GM12878 (cell line): ENCODE data around the gene METAP1. TPM values are rescaled to one million over a fixed set of nuclear protein-coding genes. Genes with fewer than 3 reads are reported as not detected.

Experiments used
- ATAC-seq: fragments of 200-7000 bp; cut with Tn5 transposase; 3 replicates; pipeline ENCODE4 v1.9.1; 2020; ENCODE audit warnings: mild to moderate bottlenecking, moderate library complexity
- BruUV-seq: library from RNA; stranded (reverse); fragments of 400-500 nt; replicated peaks from 2 replicates; lab custom pipeline; 2021; lab: Mats Ljungman, UMichigan
- CTCF ChIA-PET: fragments of 300-600 bp; sonication (Branson Sonifier 250); formaldehyde crosslinking; extraction: SDS; loops from one replicate; lab custom pipeline; 2021; ENCODE audit warnings: inconsistent platforms; lab: Yijun Ruan, JAX
- POLR2A ChIA-PET: fragments of 350-600 bp; formaldehyde crosslinking; extraction: SDS; loops from one replicate; lab custom pipeline; 2021; ENCODE audit warnings: inconsistent platforms; lab: Charles Lee
- RAD21 ChIA-PET: fragments of 300-600 bp; sonication (Branson Sonifier 250); formaldehyde crosslinking; loops from one replicate; lab custom pipeline; 2023; ENCODE audit warnings: antibody characterized with exemption; ENCODE audit not compliant: unreplicated experiment; lab: Charles Lee
- SMC1A ChIA-PET: fragments of 300-600 bp; sonication (Branson Sonifier 250); formaldehyde crosslinking; loops from one replicate; lab custom pipeline; 2023; ENCODE audit not compliant: unreplicated experiment, uncharacterized antibody; lab: Charles Lee
- DNase-seq: peaks from one replicate; pipeline ENCODE4 v3.0.0-alpha.2; 2011; ENCODE audit warnings: low read depth, low spot score
- FAIRE-seq: peaks from 3 replicates; lab custom pipeline; 2011; peaks lifted over from hg19 to GRCh38; lab: Jason Lieb, UNC
- H2AFZ ChIP-seq: 2 replicates; pipeline ENCODE4 v1.6.0; 2011; ENCODE audit warnings: low read depth, low read length, control low read depth; ENCODE audit not compliant: control insufficient read depth
- H3K27ac ChIP-seq: 2 replicates; pipeline ENCODE4 v1.5.1; 2011; ENCODE audit warnings: control low read depth; ENCODE audit not compliant: control insufficient read depth, insufficient read depth
- H3K27me3 ChIP-seq, 2 experiments: replicated peaks in 1 of 2; 2 replicates each; pipeline versions ENCODE4 v1.6.0 to v1.6.1; 2011; ENCODE audit warnings: low read length in 1 of 2; ENCODE audit not compliant: control insufficient read depth in 2 of 2, insufficient read depth in 2 of 2
- H3K36me3 ChIP-seq, 2 experiments: 2 replicates each; pipeline ENCODE4 v1.5.1; 2011; ENCODE audit warnings: low read length in 1 of 2; ENCODE audit not compliant: control insufficient read depth in 2 of 2, insufficient read depth in 2 of 2
- H3K4me1 ChIP-seq: 2 replicates; pipeline ENCODE4 v1.6.1; 2011; ENCODE audit warnings: mild to moderate bottlenecking, low read length, moderate library complexity, mixed read lengths; ENCODE audit not compliant: control insufficient read depth, insufficient read depth
- H3K4me2 ChIP-seq: 2 replicates; pipeline ENCODE4 v1.6.0; 2011; ENCODE audit warnings: control low read depth; ENCODE audit not compliant: control insufficient read depth, insufficient read depth
- H3K4me3 ChIP-seq: fragments of 200-600 bp; sonication (generic); 2 replicates; pipeline ENCODE4 v1.5.1; 2016
- H3K79me2 ChIP-seq: 2 replicates; pipeline ENCODE4 v1.6.0; 2011; ENCODE audit warnings: low read length; ENCODE audit not compliant: control insufficient read depth, insufficient read depth
- H3K9ac ChIP-seq: 2 replicates; pipeline ENCODE4 v1.8.0; 2011; ENCODE audit warnings: low read length, control low read depth, mixed read lengths; ENCODE audit not compliant: control insufficient read depth, insufficient read depth
- H3K9me3 ChIP-seq: replicated peaks from 3 replicates; pipeline ENCODE4 v1.5.1; 2011; ENCODE audit warnings: mild to moderate bottlenecking, low read length; ENCODE audit not compliant: control insufficient read depth, insufficient read depth
- H4K20me1 ChIP-seq: 2 replicates; pipeline ENCODE4 v1.6.0; 2011; ENCODE audit not compliant: control insufficient read depth, insufficient read depth
- BHLHE40 ChIP-seq, 2 experiments: fragments of 450-650 bp in 1 of 2; IDR thresholded peaks; 2 replicates each; pipeline ENCODE4 v1.6.1; 2011 to 2017; ENCODE audit warnings: low read depth in 2 of 2, borderline replicate concordance in 1 of 2, improper control_type of control experiment in 1 of 2, low read length in 1 of 2, mild to moderate bottlenecking in 1 of 2
- CTCF ChIP-seq, 3 experiments: IDR thresholded peaks in 2 of 3; conservative IDR thresholded peaks in 1 of 3; 2 replicates each; pipeline ENCODE4 v1.5.1; 2011; ENCODE audit warnings: low read depth in 3 of 3, low read length in 3 of 3, mild to moderate bottlenecking in 3 of 3, control low read depth in 2 of 3, moderate library complexity in 2 of 3, inconsistent platforms in 1 of 3, mixed read lengths in 1 of 3; ENCODE audit not compliant: control insufficient read depth in 2 of 3, insufficient read depth in 1 of 3; ENCODE audit errors: extremely low read depth in 1 of 3
- EGR1 ChIP-seq, 2 experiments: IDR thresholded peaks; 1 replicate in 1 of 2; 2 replicates in 1 of 2; pipeline ENCODE4 v1.6.1; 2011 to 2012; ENCODE audit warnings: low read depth in 2 of 2, low read length in 2 of 2, borderline replicate concordance in 1 of 2, mild to moderate bottlenecking in 1 of 2, moderate library complexity in 1 of 2
- JUNB ChIP-seq: IDR thresholded peaks from 2 replicates; pipeline ENCODE4 v1.6.1; 2016; ENCODE audit warnings: antibody characterized with exemption, mild to moderate bottlenecking
- NBN ChIP-seq: fragments of 450-650 bp; IDR thresholded peaks from 2 replicates; pipeline ENCODE4 v1.6.1; 2016
- NKRF ChIP-seq: fragments of 450-650 bp; conservative IDR thresholded peaks from 2 replicates; pipeline ENCODE4 v1.6.1; 2017; ENCODE audit warnings: mild to moderate bottlenecking, moderate library complexity
- PKNOX1 ChIP-seq: fragments of 450-650 bp; IDR thresholded peaks from 2 replicates; pipeline ENCODE4 v1.6.1; 2016; ENCODE audit warnings: mild to moderate bottlenecking
- POU2F2 ChIP-seq: IDR thresholded peaks from 3 replicates; pipeline ENCODE4 v1.6.1; 2011; ENCODE audit warnings: low read depth, mild to moderate bottlenecking, low read length, borderline replicate concordance
- RAD21 ChIP-seq: IDR thresholded peaks from 2 replicates; pipeline ENCODE4 v1.6.1; 2011; ENCODE audit warnings: mild to moderate bottlenecking, low read depth, low read length, moderate library complexity; ENCODE audit not compliant: insufficient read depth
- RCOR1 ChIP-seq: conservative IDR thresholded peaks from 2 replicates; pipeline ENCODE4 v1.6.1; 2012; ENCODE audit warnings: low read depth, low read length, improper control_type of control experiment
- RUNX3 ChIP-seq: IDR thresholded peaks from 2 replicates; pipeline ENCODE4 v1.6.1; 2012; ENCODE audit warnings: low read length, inconsistent platforms
- SIX5 ChIP-seq: IDR thresholded peaks from 2 replicates; pipeline ENCODE4 v1.6.1; 2011; ENCODE audit warnings: mild to moderate bottlenecking, low read depth, low read length, moderate library complexity; ENCODE audit not compliant: severe bottlenecking
- SREBF1 ChIP-seq: IDR thresholded peaks from 2 replicates; pipeline ENCODE4 v1.6.1; 2012; ENCODE audit warnings: mild to moderate bottlenecking, low read length
- SREBF2 ChIP-seq: IDR thresholded peaks from 2 replicates; pipeline ENCODE4 v1.6.1; 2012; ENCODE audit warnings: mild to moderate bottlenecking, low read length
- SUPT20H ChIP-seq: IDR thresholded peaks from 2 replicates; pipeline ENCODE4 v1.6.1; 2011; ENCODE audit warnings: low read depth, mild to moderate bottlenecking, low read length, moderate library complexity, borderline replicate concordance; ENCODE audit not compliant: control insufficient read depth
- TBL1XR1 ChIP-seq: IDR thresholded peaks from 2 replicates; pipeline ENCODE4 v1.6.1; 2012; ENCODE audit warnings: low read depth, low read length, improper control_type of control experiment
- YY1 ChIP-seq: IDR thresholded peaks from 2 replicates; pipeline ENCODE4 v1.6.1; 2011; ENCODE audit warnings: low read depth, mild to moderate bottlenecking, low read length
- WGBS: methylation state at CpG from one replicate; pipeline ENCODE4 v1.1.6; 2016; ENCODE audit warnings: low lambda C conversion rate; ENCODE audit not compliant: insufficient replicate concordance, insufficient coverage; ENCODE audit errors: missing lambda C conversion rate; 5-methylcytosine and 5-hydroxymethylcytosine counted together
- in situ Hi-C: fragments of 300-500 bp; cut with MboI; formaldehyde crosslinking; loops from 9 replicates; pipeline ENCODE4 v1.14.3; 2018; ENCODE audit warnings: mixed read lengths
- intact Hi-C: fragments of 100-400 bp; cut with micrococcal nuclease; formaldehyde crosslinking; loops from one replicate; pipeline ENCODE4 v1.14.2; 2022; ENCODE audit not compliant: unreplicated experiment
- polyA plus RNA-seq, 11 experiments: library from polyadenylated mRNA; depleted of rRNA in 4 of 11; unstranded in 6 of 11; stranded (reverse) in 5 of 11; fragments of >200 nt; fragmentation: Nextera tagmentation in 4 of 11; fragmentation: Illumina TruSeq in 1 of 11; extraction: Ambion mirVana in 4 of 11; extraction: Trizol in 1 of 11; gene quantifications; 1 replicate in 1 of 11; 2 replicates in 10 of 11; pipeline versions ENCODE4 v1.2.1 to v1.2.3, GENCODE V29; 2011 to 2016; ENCODE audit warnings: inconsistent platforms in 2 of 11, missing spikeins in 2 of 11, low read depth in 1 of 11
- total RNA-seq, 4 experiments: library from RNA; depleted of rRNA in 3 of 4; stranded (reverse); fragments of >200 nt in 3 of 4; fragmentation: Illumina TruSeq in 1 of 4; extraction: Trizol in 1 of 4; gene quantifications; 2 replicates each; pipeline versions ENCODE4 v1.2.1 to v1.2.3, GENCODE V29; 2013 to 2021

The METAP1 gene
- total and polyA plus RNA-seq, 10 of the 15 experiments (the other 5 are each of a cell fraction or from before 2014, with no cell fraction given) = 22.7 to 71.4 (median 45.1) TPM

- in situ Hi-C loops = no loop called here
- H3K4me3 ChIP-seq = no peak overlapping the region
- ChIA-PET SMC1A (no interaction called here), RAD21 (no interaction called here), POLR2A (no interaction called here), CTCF (interaction anchor here (0.6 to 0.9 kb wide), 2 partner anchors 8 to 98 kb away, joined by 3 to 5 read pairs; no protein-coding TSS in a partner anchor)
- no peaks in the 10 kb centered on the region; a peak in 1 of 4 replicates for H3K27me3 ChIP-seq
- DNase-seq (no peak), FAIRE-seq (no peak), ATAC-seq (peak; percentile 66)
- WGBS = 38% methylated on average over 2 of the region's 2 CpGs
- no peak overlapping the region for H3K27ac ChIP-seq
- intact Hi-C loops = no loop called here
- H3K9me3 ChIP-seq = no peaks in the 10 kb centered on the region
- no peak overlapping the region for H3K9ac ChIP-seq
- BruUV-seq = no TSS peak
- TF ChIP-seq CTCF (IDR thresholded peaks at IDR 0.05 in 2 of 3, conservative IDR thresholded peaks at IDR 0.05 in 1 of 3; ENCODE audit: control insufficient read depth in 2 of 3, extremely low read depth in 1 of 3, insufficient read depth in 1 of 3, low read depth in 3 of 3, low read length in 3 of 3) (no peak), NBN (no peak), EGR1 (IDR thresholded peaks at IDR 0.05; ENCODE audit: borderline replicate concordance in 1 of 2, low read depth in 2 of 2, low read length in 2 of 2) (no peak), YY1 (no peak), SUPT20H (no peak), SREBF1 (no peak), RUNX3 (no peak), TBL1XR1 (no peak), RCOR1 (no peak), BHLHE40 (IDR thresholded peaks at IDR 0.05; ENCODE audit: borderline replicate concordance in 1 of 2, low read depth in 2 of 2, low read length in 1 of 2) (no peak), NKRF (no peak), POU2F2 (no peak), SREBF2 (no peak), SIX5 (no peak), PKNOX1 (no peak), RAD21 (no peak), JUNB (no peak)
- H3K36me3 ChIP-seq = no peaks in the 10 kb centered on the region
- H3K4me1 ChIP-seq = no peaks in the 10 kb centered on the region
- H4K20me1 ChIP-seq = no peaks in the 10 kb centered on the region
- peak overlapping the region; percentile 10; the same call in 1 of the 2 replicates for H3K4me2 ChIP-seq
- H3K79me2 ChIP-seq = no peaks in the 10 kb centered on the region
- H2AFZ ChIP-seq = no peak overlapping the region
These were observed 37.5 kb upstream of the METAP1 start for GRCh38 chr4:98958065-98958464.
